NCI-H2081 (cell line): ENCODE data around the gene PRDX3.

Experiments used
- DNase-seq, 2 experiments: peaks; one replicate each; lab custom pipeline; 2025; lab: John Stamatoyannopoulos, UW

The PRDX3 gene

DNA sequence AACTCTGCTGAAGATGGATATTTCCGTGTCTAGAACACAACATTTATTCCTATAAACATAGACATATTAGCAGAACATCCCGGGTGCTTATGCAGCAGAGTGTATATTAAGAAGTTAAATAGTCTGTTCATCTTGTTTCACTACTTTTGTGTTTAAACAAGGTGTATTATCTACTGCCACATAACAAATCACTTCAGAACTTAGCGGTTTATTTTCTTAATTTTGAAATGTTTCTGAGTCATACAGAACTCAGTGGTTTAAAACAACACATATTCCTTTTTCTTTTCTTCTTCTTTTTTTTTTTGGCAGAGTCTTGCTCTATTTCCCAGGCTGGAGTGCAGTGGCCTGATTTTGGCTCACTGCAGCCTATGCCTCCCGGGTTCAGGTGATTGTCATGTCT, 48.9 kb downstream of the PRDX3 start:
- no peak for DNase-seq

- no peak for DNase-seq
These were observed 52.7 kb downstream of the PRDX3 start for GRCh38 chr10:119125942-119126341.

GRCh38 chr10:119120875-119121274, 57.7 kb downstream of the PRDX3 start:
- no peak for DNase-seq

DNA sequence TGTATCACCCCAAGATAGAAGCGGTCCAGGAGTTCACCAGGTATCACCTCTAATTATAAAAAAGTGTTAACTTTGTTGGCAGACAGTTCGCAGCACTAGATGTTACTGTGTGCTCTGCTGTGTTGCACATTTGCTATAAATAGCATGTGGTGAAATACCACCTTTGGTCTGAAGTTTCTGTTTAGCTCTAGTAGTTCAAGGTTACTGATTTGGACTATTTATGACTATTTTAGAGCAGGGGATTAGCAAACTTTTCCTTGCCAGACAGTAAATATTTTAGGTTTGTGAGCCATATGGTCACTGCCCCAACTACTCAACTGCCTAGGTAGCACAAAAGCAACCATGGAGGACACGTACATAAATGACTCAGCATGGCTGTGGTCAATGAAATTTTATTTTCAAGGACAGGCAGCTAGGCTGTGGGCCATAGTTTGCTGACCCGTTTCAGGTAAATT, 58.2 kb downstream of the PRDX3 start:
- DNase-seq, result no peak

GRCh38 chr10:119119400-119119799, 59.2 kb downstream of the PRDX3 start:
- DNase-seq, result no peak

DNA sequence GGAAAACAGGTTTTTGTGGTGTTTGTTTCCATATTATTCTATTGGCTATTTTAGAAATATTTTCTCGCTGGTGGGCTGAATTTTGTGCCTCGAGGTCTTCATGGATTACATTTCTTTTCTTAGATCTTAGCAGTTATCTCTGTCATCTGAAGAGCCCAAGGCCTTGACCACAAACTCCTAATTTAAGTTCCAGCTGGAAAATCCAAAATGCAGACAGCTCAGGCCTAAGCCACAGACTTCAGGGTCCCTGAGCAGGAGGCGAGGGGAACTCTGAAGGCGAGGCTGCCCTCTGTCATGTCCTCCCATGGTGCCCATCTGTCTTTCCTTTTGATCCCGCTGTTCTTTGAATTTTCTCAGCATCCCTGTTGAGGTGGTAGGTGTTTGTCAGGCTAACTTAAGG, 60.4 kb downstream of the PRDX3 start:
- no peak for DNase-seq
